Activated T-cell treated with anti-CD3 and anti-CD28 coated beads, Interleukin-2, amount 50 U/mL, for 1 hour (primary cell): ENCODE measurements around the gene ZEB1.
"Not testable (repeated sequence)": the region's sequence is repeated elsewhere in the genome, so short reads cannot be mapped to it uniquely, and the experiment has no call there.

Experiments
- DNase-seq: peaks from one replicate; pipeline ENCODE4 v3.0.0-alpha.2; 2020

ZEB1 gene

DNA sequence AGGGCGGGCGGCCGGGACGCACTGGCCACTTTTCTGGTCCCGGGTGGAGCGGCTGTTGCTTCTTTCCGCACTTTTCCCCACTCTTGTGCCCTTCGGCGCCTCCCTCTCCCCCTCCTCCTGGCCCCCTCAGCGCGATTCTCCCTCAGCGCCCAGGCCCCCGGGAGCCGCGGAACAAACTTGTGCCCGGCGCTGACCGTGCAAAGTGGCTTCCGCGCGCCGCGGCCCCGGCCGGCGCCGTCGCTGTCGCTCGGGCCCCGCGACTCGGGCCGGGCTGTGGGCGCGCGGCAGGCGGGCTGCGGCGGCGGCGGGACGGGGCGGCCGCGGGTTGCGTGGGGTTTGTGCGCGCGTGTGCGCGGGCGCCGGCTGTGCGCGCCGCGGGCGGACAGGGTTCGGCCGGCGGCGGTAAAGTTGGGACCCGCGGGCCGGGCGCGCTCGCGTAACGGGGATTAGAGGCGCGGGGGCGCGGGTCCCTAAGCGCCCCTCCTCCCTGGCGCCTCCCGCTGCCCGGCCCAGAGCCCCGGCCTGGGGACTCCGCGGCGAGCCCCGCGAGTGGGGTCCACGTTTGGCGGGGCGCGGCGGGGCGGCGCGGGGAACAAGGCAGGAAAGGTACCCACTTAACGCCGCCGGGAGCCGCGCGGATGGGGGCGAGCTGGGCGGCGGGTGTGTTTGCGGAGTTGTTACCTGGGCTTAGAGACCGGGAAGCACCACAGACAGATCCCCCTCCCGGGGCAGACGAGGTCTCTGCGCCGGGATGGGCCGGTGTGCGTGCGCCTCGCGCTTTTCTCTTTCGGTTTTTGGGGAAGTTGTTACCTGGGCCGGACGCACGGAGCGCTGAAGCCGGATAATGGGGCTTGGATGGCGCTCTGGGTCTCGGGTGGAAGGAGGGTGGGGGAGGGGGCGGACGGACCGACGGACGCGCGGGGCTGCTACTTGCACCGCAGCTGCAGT, 860 bp downstream of the ZEB1 start:
- DNase-seq: peak; percentile 60

DNA sequence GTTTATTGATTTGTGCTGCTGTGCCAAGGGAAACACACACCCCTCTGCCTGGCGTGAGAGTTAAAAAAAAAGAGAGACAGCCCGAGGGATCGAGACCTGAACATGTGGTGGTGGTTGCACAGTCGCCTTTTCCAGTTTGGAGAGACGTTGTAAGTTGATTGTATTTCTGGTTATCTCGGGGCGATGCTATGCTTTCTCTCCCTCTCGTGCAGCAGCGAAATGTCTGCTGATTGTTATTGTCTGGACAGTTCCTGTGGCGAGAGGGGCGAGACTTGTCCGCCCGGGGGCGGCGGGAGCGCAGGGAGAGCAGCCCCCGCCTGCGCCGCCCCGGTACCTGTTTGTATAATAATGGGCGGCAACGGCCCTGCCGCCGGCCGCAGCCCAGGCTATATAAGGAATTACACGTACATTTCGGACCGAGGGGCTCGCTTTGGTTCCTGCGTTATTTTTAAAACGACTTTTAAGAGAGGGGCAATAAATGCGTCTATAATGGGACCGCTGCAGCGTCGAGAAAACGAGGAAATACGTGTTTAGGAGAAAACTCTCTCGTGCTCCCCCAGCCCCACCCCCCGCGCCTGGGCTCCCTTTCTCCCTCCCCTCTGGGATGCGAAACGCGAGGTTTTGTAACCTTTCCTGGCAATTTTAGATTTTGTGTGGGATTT, 1.7 kb downstream of the ZEB1 start:
- DNase-seq: peak; percentile 46

DNA sequence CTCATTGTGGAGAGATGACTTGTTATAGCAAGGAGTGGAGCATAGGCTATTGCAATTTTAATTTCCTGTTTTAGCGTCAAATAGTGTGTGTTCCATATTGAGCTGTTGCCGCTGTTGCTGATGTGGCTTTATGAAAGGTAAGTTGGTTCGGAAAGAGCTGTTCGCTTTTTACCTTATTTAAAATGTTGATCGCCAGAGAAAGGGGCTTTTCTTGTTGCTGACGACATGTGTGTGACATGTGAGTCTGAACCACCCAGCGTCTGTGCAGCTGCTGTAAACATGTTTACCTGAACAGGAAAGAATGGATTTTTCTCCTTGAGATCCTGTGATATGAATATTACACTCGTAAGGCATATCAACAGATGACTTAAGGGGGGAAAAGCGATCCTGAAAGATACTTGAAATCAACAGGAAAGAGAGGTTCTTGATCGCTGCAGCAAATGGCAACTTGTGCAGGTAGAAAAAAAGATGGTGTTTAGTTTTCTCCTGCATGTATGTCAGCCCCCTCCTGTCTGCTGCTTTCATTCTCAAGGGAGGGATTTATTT, 2.5 kb downstream of the ZEB1 start:
- DNase-seq: peak; percentile 34

DNA sequence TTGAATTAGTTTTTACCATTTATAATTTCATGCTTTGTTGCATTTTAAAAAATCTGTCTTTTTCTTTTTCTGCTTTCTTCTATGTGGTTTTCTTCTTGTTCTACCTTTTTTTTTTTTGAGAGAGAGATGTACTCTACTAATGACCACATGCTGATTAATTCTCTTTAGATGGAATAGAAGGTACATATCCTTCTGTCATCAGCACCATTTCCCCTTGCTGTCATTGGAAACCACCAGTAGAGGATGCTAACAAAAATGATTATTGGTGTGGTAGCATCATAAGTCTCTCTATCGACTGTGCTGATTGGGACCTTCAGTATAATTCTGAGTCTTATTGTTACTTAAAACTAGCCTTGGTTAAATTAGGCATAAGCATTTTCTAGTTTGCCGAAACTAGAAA, 3.6 kb downstream of the ZEB1 start:
- no peak for DNase-seq

DNA sequence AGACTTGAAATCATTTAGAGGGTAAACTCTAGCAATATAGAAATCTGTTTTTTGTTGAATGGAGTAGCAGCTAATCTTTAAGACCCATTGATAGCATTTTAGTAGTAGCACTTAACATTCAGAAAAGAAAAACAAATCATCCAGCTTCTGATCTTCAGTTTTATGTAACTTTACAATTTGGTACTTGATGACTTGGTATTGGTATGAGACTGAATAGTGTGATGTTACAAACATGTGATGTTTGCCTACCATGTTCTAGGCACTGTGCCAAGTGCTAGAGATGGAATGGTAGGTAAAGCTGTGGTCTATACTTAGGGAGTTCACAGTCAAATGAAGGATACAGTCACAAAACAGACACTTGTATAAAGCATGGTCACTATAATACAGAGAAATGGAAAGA, 21.3 kb downstream of the ZEB1 start:
- no peak for DNase-seq

DNA sequence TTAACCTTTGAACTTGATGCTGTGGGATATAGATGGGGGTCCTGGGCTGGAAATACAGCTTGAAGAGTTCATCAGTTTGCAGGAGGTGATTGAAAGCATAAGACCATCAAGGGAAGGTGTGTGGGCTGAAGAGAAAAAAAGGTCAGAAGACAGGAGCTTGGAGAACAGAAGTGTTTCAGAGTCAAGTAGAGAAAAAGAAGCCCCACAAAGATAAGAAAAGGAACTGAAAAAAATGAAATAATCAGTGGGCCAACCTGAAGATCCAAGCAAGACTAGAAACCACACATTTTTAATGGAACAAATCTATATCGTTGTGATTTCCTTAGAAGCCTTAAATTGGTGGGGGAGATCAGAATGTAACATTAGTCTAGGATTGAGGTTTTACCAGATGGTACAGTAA, 22.5 kb downstream of the ZEB1 start:
- DNase-seq: no peak

DNA sequence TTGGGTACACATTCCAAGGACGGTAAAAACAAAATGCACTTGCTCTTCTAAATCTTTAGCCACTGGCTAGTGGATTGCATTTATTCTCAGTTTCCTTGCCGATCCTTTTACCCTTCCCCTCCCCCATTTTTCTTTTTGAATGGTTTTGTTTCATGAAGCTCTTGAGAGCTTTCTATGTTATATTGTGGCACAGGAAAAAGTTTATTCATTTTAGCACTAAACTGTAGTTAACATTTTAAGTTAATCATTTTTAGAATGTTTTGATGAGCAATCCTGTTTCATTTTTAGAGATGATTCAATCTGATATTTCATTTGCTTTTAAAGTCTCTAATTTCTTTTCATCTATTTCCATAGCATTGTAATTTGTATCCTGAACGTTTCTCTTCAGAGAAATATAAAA, 24.0 kb downstream of the ZEB1 start:
- no peak for DNase-seq

DNA sequence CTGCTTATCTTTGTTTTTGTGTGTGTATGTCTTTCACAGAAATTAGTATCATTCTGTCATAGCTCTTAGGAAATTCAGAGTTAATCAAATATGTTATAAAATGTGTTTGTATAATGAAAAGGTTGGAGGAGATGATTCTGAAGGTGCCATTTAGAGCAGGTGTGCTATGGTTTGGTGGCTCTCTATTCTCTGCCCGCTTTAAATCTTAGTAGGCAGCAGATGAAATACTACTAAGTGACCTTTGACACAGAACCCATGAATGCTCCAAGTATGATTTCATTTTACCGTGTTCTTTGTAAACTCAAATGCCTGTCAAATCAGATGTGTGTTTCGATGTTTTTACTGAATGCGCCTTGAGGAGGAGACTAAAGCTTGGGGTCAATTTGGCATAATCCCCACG, 24.5 kb downstream of the ZEB1 start:
- no peak for DNase-seq

DNA sequence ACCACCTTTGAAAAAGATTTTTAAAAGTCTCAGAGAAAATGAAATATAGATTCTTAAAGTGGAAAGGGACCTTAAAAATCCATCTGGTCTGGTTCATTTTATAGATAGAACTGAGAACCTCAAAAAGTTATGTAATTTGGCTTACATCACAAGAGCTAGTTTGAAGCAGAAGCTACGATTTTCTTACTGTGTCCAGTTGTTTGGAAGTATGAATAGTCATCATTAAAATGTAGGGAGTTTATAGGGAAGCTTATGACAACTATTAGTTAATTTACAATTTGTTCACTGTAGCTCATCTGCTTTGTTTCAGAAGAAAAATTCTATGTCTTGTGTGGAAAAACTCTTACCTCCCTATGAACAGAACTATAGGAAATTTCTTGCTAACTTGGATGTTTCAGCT, 26.9 kb downstream of the ZEB1 start:
- no peak for DNase-seq

DNA sequence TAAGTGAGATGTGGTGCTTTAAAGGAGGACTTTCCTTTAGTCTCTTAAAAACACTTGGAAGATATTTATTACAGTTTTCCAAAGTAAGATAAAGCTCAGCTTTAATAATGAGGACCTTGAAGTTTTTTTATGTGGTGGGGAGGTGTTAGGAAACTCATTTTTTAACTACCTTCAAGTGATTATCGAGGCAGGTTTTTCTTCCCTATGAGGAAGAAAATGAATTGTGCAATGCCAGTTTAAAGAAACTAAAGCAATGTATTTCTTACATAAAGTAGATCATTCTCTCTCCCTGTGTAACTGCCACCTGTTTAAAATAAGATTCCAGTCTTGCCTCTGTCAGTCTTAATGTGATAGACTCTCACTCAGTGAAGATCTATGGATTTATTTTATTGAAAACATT, 27.9 kb downstream of the ZEB1 start:
- DNase-seq: no peak

DNA sequence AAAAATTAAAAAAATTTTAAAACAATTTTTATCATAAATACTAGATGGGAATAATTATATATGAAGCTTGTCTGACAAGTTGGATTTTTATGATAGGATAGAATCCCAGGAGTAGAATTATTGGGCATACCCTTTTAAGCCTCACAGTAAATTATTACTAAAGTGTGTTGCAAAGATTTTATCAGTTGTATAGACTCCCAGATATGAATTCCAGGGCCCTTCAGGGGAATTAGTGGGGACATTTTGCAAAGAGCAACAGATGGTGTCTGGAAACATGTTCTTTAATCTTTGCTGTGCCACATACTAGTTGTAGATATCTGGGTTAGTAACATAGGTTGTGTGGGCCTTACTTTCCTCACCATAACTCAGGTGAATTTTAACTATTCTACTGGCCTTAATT, 28.7 kb downstream of the ZEB1 start:
- DNase-seq: no peak

DNA sequence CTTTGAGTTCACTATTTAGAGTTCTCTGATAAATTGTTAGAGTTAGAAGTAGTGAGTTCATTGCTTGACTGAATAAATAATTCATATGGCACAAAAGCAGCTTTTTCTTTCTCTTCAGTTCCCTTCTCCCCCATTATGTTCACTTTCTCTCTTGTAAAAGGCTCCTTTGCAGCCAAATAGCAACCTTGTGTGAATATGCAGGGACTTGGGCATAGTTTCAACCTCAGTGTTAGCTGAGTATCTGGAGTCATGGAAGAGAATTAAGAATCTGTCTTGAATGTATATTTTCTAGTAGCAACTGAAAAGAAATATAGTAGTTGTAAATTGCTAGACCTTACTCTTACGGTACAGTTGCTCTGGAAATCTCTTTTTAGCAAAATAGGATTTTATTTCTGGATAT, 31.9 kb downstream of the ZEB1 start:
- DNase-seq: no peak

DNA sequence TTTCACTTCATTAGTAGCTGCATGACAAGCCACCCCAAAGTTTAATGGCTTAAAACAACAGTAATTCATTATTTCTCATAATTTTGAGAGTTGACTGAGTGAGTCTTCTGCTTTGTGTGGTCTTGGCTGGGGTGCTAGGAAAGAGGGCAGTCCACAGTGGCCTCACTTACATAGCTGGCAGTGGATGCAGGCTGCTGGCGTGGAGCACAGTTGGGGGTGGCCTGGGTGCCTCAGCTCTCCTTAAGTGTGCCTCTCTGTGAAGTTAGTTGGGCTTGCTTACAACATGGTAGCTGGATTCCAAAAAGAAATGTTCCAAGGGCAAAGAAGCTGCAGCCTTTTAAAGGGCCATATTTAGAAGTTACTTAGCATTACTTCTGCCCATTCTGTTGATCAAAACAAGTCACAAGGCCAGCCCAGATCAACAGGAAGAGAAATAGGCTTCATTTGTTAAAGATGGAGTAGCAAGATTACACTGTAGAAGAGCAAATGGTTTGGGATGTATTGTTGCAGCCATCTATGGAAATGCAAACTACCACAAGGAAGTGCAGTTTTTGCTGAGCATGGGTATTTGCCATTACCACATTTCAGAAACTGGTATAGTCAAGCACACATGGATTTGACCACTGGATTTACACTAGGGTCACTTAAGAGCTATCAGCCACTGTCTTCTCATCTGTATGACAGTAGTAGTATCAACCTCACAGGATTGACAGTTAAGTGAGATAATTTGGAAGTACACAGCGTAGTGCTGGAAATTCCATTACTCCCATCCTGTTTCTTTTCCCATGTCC, 33.6 kb downstream of the ZEB1 start:
- no peak for DNase-seq

DNA sequence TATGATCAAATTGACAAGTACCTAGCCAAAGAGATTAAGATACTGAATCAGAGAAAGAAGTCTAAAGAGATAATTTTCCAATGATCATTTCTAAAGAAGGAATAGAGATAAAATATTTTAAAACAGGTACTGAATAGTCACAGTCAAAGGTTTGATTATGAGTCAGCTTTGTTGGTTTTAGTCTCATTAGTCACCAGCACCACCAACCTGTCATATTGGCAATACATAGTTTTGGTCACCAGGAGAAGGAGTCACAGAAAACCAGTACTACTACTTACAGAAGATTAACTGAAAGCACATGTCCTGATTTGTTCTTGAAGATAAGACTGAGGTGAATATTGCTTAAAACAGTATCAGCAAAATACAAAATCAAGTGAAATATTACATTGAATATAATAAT, 34.6 kb downstream of the ZEB1 start:
- no peak for DNase-seq

DNA sequence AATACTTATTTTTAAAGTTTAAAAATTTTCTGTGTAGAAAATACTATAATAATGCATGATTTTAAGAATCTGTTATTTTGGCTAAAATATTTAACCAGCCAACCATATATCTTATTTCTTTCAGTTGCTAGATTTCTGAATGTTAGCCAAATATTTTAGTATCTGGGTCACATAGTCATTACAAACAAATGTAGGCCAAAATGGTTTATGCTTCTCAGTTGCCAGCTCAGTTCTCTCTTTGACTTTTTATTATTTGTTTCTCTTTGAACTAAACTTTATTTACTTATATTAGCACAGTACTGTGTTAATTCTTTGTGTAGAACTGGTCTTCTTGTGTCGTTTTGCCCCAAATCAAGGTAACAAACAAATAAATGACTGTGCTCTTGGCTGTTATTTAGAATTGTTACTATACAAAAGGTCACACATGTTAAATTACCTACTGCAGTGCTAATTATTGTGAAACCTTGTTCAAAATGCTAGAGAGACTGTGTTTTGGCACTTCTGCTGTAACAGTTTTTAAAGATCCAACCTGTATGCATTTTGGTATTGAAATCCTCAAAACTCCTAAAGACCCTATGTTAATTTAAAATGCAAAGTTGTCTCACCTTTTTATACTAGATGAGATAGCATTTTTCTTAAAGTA, 39.8 kb downstream of the ZEB1 start:
- DNase-seq: no peak

DNA sequence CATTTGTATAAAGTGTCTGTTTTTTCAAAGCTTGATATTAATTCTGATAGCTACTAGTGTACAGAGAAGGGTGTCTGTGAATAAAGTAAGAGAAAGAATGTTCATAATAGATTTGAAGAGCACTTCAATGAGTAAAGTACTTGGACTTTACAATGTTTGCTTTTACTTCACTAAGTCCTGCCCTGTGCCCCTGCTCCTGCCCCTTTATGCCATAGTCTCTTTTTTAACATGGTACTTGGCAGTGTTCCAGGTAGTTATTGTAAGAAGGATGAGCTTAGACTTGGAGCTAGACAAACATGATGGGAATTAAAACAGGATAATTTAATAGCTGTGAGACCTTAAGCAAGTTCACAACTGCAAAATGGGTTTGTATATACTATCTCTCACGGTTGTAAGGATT, 41.0 kb downstream of the ZEB1 start:
- DNase-seq: no peak

DNA sequence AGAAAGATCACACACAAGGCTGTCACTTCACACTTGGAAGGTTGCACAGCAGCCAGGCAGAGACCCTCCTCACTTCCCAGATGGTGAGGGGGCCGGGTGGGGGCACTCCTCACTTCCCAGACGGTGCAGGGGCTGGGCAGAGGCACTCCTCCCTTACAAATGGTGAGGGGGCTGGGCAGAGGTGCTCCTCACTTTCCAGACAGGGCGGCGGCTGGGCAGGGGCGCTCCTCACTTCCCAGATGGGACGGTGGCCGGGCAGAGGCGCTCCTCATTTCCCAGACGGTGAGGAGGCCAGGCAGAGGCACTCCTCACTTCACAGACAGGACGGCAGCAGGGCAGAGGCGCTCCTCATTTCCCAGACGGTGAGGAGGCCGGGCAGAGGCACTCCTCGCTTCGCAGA, 42.5 kb downstream of the ZEB1 start:
- not testable (repeated sequence) for DNase-seq

DNA sequence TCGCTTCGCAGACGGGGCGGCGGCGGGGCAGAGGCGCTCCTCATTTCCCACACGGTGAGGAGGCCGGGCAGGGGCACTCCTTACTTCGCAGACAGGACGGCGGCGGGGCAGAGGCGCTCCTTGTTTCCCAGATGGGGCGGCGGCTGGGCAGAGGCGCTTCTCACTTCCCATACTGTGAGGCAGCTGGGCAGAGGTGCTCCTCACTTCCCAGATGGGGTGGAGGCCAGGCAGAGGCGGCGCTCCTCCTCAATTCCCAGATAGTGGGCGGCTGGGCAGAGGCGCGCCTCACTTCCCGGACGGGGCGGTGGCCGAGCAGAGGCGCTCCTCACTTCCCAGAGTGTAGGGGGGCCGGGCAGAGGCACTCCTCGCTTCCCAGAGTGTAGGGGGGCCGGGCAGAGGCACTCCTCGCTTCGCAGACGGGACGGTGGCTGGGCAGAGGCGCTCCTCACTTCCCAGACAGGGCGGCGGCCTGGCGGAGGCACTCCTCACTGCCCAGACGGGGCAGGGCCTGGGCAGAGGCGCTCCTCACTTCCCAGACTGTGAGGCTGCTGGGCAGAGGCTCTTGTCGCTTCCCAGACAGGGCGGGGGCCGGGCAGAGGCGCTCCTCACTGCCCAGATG, 43.1 kb downstream of the ZEB1 start:
- DNase-seq: no peak

DNA sequence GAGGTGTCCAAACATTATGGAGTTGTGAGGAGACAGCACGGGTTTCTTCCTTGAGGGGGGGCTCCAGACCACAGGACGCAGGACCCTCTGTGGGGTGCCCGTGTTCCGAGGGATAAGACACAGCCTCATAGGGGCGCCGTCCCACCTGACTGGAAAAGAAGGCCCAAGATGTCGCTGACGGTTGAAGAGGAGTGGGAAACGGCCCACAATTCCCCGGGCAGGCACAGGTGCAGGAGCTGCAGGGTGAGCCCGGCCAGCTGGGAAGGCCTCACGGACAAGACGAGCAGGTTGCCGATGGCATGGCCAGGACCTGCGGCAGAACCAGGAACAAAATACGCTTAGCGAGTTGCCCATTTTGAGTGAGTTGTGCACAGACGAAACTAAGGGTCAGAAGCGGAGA, 44.7 kb downstream of the ZEB1 start:
- not testable (repeated sequence) for DNase-seq

DNA sequence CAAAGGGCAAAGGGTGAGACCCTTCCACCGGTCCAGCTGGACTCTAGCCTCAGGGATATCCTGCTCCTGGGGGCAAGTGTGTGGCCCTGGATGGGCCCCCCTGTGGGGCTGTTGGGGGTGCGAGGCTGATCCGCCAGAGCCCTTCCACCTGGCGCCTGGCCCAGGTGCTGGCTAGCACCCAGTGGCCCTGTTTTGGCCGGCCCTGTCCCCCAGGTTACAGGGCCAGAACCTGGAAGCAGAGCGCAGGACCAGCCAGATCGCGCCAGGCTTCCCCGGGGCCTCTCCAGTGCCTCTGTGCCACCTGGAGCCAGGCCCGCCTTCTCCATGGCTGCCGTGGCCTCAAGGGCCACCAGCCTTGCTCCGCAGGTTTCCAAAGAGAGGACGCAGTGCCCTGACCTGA, 45.2 kb downstream of the ZEB1 start:
- not testable (repeated sequence) for DNase-seq

DNA sequence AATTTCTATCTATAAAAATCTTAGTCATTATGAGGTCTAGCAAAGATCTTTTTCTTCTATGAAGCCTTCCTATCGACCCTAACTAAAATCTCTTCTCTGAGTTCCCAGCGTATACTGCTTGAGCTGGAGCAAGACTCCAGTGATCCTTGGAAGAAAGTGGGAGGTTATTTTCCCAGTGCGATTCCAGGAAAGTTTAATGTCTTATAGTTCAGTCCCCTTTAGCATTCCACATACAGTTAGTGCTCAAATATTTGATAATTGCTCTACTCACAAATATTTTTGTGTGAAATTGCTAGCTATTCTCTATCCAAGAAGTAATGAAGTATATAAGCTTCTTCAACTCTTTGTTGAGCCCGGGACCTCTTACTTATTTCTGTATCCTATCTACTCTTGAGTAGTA, 47.7 kb downstream of the ZEB1 start:
- no peak for DNase-seq

DNA sequence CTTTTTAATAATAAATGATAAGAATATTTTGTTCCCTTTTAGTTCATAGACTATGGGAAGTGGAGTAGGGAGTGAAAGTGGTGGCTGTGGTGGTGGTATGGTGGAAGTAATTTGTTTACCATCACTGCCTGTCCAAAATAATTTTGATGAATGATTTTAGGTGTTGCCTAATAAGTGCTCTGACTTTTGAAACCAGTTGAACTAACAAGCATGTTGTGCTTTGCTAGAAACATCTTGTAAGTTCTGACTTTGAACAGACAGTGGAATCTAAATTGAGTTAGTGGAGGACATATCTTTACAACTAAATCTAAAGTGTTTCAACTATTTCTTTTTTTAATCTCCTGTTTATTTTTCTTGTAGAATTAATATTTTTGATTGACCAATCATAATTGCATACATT, 49.7 kb downstream of the ZEB1 start:
- DNase-seq: no peak
